ENCODE results near the gene IGSF9B.

Gene IGSF9B

DNA sequence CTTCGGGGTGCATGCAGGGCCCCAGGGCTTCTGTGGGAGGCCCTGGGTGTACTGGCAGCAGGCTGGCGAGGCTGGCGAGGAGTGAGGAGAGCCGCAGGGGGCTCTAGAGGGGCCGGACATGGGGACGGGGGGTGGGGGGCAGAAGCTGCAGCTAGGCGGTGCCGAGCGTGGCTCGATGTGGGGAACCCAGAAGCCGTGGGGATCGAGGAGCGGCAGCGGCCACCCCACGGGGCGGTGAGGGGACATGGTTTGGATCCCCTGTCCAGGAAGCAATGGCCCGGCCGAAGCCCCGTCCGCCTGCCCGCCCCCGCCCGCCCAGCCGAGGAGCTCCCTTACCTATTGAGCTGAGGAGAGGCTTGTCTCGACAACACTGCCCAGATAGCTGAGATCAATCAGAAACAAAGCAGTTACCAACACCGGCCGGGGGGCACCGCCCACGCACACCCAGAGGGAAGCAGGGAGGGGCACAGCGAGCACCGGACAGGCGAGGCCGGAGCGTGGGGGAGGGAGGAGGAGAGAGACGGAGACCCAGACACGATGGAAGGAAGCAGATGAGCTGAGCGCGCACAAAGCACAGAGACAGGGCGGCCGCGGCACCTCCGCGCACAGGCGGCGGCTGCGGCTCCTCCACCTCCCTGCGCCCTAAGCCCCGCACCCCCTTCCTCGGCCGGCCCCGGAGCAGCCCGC, 38.7 kb downstream of the IGSF9B start (continued):
- TF ChIP-seq OSR1 (CRISPR knock-in tag; IDR thresholded peaks at IDR 0.05) (no peak), TCF4 (CRISPR knock-in tag; IDR thresholded peaks at IDR 0.05; ENCODE audit: borderline replicate concordance) (no peak), BACH2 (CRISPR knock-in tag; IDR thresholded peaks at IDR 0.05; ENCODE audit: borderline replicate concordance) (no peak), CREB5 (CRISPR knock-in tag; IDR thresholded peaks at IDR 0.05; ENCODE audit: low read depth) (no peak)

- no peak for TF ChIP-seq RARB (CRISPR knock-in tag; IDR thresholded peaks at IDR 0.05)
- no peak for TF ChIP-seq ZC3H10 (CRISPR knock-in tag; IDR thresholded peaks at IDR 0.05)
- no peak for TF ChIP-seq ZFP3 (CRISPR knock-in tag; IDR thresholded peaks at IDR 0.05)
- TF ChIP-seq BACH2 (CRISPR knock-in tag; IDR thresholded peaks at IDR 0.05; ENCODE audit: borderline replicate concordance), result no peak
- no peak for TF ChIP-seq ZNF8 (CRISPR knock-in tag; IDR thresholded peaks at IDR 0.05)
- TF ChIP-seq PATZ1 (CRISPR knock-in tag; IDR thresholded peaks at IDR 0.05; ENCODE audit: borderline replicate concordance), result no peak
- no peak for TF ChIP-seq CREB5 (CRISPR knock-in tag; IDR thresholded peaks at IDR 0.05; ENCODE audit: low read depth)
- TF ChIP-seq, protein P1, sequence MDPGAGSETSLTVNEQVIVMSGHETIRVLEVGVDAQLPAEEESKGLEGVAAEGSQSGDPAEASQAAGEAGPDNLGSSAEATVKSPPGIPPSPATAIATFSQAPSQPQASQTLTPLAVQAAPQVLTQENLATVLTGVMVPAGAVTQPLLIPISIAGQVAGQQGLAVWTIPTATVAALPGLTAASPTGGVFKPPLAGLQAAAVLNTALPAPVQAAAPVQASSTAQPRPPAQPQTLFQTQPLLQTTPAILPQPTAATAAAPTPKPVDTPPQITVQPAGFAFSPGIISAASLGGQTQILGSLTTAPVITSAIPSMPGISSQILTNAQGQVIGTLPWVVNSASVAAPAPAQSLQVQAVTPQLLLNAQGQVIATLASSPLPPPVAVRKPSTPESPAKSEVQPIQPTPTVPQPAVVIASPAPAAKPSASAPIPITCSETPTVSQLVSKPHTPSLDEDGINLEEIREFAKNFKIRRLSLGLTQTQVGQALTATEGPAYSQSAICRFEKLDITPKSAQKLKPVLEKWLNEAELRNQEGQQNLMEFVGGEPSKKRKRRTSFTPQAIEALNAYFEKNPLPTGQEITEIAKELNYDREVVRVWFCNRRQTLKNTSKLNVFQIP (CRISPR knock-in tag; IDR thresholded peaks at IDR 0.05; ENCODE audit: borderline replicate concordance, low read depth), result no peak
- TF ChIP-seq TSHZ2 (CRISPR knock-in tag; IDR thresholded peaks at IDR 0.05), result no peak
- no peak for TF ChIP-seq ZFP30 (CRISPR knock-in tag; IDR thresholded peaks at IDR 0.05)
- no peak for TF ChIP-seq CSDC2 (CRISPR knock-in tag; IDR thresholded peaks at IDR 0.05)
- TF ChIP-seq ESRRG (CRISPR knock-in tag; IDR thresholded peaks at IDR 0.05), result no peak
- no peak for TF ChIP-seq TOX (CRISPR knock-in tag; IDR thresholded peaks at IDR 0.05; ENCODE audit: borderline replicate concordance)
- TF ChIP-seq ISL1 (CRISPR knock-in tag; IDR thresholded peaks at IDR 0.05), result no peak
- no peak for TF ChIP-seq ARNTL (CRISPR knock-in tag; IDR thresholded peaks at IDR 0.05; ENCODE audit: borderline replicate concordance, low read depth)
- ATAC-seq, result no peak
These were observed 39.9 kb downstream of the IGSF9B start for GRCh38 chr11:133916784-133917440.

DNA sequence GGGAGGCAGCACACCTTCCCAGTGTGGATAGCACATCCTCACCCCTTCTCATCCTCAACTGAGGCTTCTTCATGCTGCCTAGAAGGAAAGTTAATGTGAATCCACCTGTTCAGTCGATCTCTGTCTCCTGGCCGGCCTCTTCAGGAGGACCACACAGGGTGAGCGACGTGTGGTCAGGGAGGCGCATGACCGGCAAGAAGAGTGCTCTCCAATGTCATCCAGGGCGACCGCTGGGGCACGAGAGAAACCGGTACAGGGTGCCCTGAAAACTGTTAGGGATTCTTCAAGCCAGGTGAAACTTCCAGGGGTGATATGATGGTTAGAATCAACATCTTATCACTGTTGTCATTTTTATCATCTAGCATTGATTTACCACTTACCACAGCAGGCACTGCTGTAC, 43.0 kb downstream of the IGSF9B start:
- no peak for ATAC-seq

GRCh38 chr11:133911171-133911570, 45.6 kb downstream of the IGSF9B start:
- ATAC-seq, result no peak
- TF ChIP-seq PATZ1 (CRISPR knock-in tag; IDR thresholded peaks at IDR 0.05; ENCODE audit: borderline replicate concordance) (no peak), ARNTL (CRISPR knock-in tag; IDR thresholded peaks at IDR 0.05; ENCODE audit: borderline replicate concordance, low read depth) (no peak), RARB (CRISPR knock-in tag; IDR thresholded peaks at IDR 0.05) (no peak), CSDC2 (CRISPR knock-in tag; IDR thresholded peaks at IDR 0.05) (no peak), SNAI2 (CRISPR knock-in tag; IDR thresholded peaks at IDR 0.05) (no peak), GLIS3 (CRISPR knock-in tag; IDR thresholded peaks at IDR 0.05) (no peak), ZFP3 (CRISPR knock-in tag; IDR thresholded peaks at IDR 0.05) (no peak), BACH2 (CRISPR knock-in tag; IDR thresholded peaks at IDR 0.05; ENCODE audit: borderline replicate concordance) (no peak), PPARA (CRISPR knock-in tag; IDR thresholded peaks at IDR 0.05; ENCODE audit: borderline replicate concordance) (no peak), ISL1 (CRISPR knock-in tag; IDR thresholded peaks at IDR 0.05) (no peak), ZNF565 (CRISPR knock-in tag; conservative IDR thresholded peaks at IDR 0.05; ENCODE audit: low read depth) (no peak), ZNF8 (CRISPR knock-in tag; IDR thresholded peaks at IDR 0.05) (no peak), TCF4 (CRISPR knock-in tag; IDR thresholded peaks at IDR 0.05; ENCODE audit: borderline replicate concordance) (no peak), ZFP30 (CRISPR knock-in tag; IDR thresholded peaks at IDR 0.05) (no peak)
- TF ChIP-seq, protein P1 (CRISPR knock-in tag; IDR thresholded peaks at IDR 0.05; ENCODE audit: borderline replicate concordance, low read depth), result no peak

More for the DNA sequence above, 43.0 kb downstream of the IGSF9B start:
- TF ChIP-seq OSR1 (CRISPR knock-in tag; IDR thresholded peaks at IDR 0.05), result no peak
- TF ChIP-seq ZNF565 (CRISPR knock-in tag; conservative IDR thresholded peaks at IDR 0.05; ENCODE audit: low read depth), result no peak
